Upper lobe of left lung (tissue), 4 donors: Measurements from ENCODE around the gene PTPRN2.

Experiments
- EP300 ChIP-seq, 4 donors: sonication (generic); formaldehyde crosslinking; IDR thresholded peaks; one replicate each; pipeline ENCODE4 v1.5.1; 2017; ENCODE audit warnings: antibody characterized with exemption in 4 of 4, control low read depth in 2 of 4
- POLR2AphosphoS5 ChIP-seq, 2 donors: sonication (generic); formaldehyde crosslinking; IDR thresholded peaks; one replicate each; pipeline ENCODE4 v1.5.1; 2017; ENCODE audit warnings: antibody characterized with exemption in 2 of 2

GRCh38 chr7:158428131-158428836 lies 159.3 kb downstream of the PTPRN2 start:
- TF ChIP-seq POLR2AphosphoS5 (IDR thresholded peaks at IDR 0.05): no peak
- no peak for TF ChIP-seq EP300 (IDR thresholded peaks at IDR 0.05)
